HG03558 (cell line): Measurements from ENCODE around the gene PIM2.
"Not testable (repeated sequence)": the region's sequence is repeated elsewhere in the genome, so short reads cannot be mapped to it uniquely, and the experiment has no call there.

Experiments used
- ATAC-seq: cut with Tn5 transposase; IDR thresholded peaks from one replicate; pipeline ENCODE4 v1.9.1; 2021; ENCODE audit warnings: moderate number of reproducible peaks; ENCODE audit not compliant: unreplicated experiment; ENCODE audit errors: extremely low read depth

Gene PIM2

GRCh38 chrX:48886586-48886985, 32.2 kb downstream of the PIM2 start:
- ATAC-seq: not testable (repeated sequence)

- ATAC-seq: no peak
Observed at GRCh38 chrX:48883729-48884128, 35.1 kb downstream of the PIM2 start.

- ATAC-seq: not testable (repeated sequence)
Observed at GRCh38 chrX:48876944-48877343, 41.9 kb downstream of the PIM2 start.

- ATAC-seq: not testable (repeated sequence)
Observed at GRCh38 chrX:48872017-48872416, 46.8 kb downstream of the PIM2 start.

GRCh38 chrX:48864210-48864609, 54.6 kb downstream of the PIM2 start:
- no peak for ATAC-seq
